HFFc6 (cell line): ENCODE results near the gene NR1D2. TPM values are rescaled to one million over a fixed set of nuclear protein-coding genes. Genes with fewer than 3 reads are reported as not detected.
A peak's percentile ranks its signal among the peaks of the same experiment; 100 is the strongest.

Experiments used
- DNase-seq: peaks from one replicate; pipeline ENCODE4 v3.0.0-alpha.2; 2018
- H3K27ac Mint-ChIP-seq: 2 replicates; pipeline ENCODE4 v1.8.0; 2020; ENCODE audit warnings: mild to moderate bottlenecking, mixed read lengths
- H3K27me3 Mint-ChIP-seq: 2 replicates; pipeline ENCODE4 v1.8.0; 2021; ENCODE audit warnings: mild to moderate bottlenecking, moderate library complexity, mixed read lengths; ENCODE audit not compliant: insufficient read depth
- H3K36me3 Mint-ChIP-seq: 2 replicates; pipeline ENCODE4 v1.8.0; 2021; ENCODE audit warnings: low read depth, mixed read lengths
- H3K4me1 Mint-ChIP-seq: 2 replicates; pipeline ENCODE4 v1.8.0; 2020; ENCODE audit warnings: low read depth, mixed read lengths
- H3K4me3 Mint-ChIP-seq: 2 replicates; pipeline ENCODE4 v1.8.0; 2020; ENCODE audit warnings: mild to moderate bottlenecking, moderate library complexity, mixed read lengths
- H3K9me3 Mint-ChIP-seq: 2 replicates; pipeline ENCODE4 v1.8.0; 2020; ENCODE audit warnings: mild to moderate bottlenecking, mixed read lengths
- CTCF ChIP-seq: fragments of 200-600 bp; sonication (generic); IDR thresholded peaks from 2 replicates; pipeline ENCODE4 v1.5.0; 2021; ENCODE audit warnings: antibody characterized with exemption, mild to moderate bottlenecking
- total RNA-seq, 6 experiments: library from RNA; stranded (reverse); fragmentation: NEBNext Ultra II Directional; extraction: Animal tissue kit (Norgen Biotek cat#: 25700); gene quantifications; 2 replicates in 1 of 6; 3 replicates in 5 of 6; pipeline ENCODE4 v1.2.3, GENCODE V29; 2021

The NR1D2 gene
- total RNA-seq, 6 experiments from 2014 or later = 36.0 to 43.7 (median 40.9) TPM

GRCh38 chr3:23938688-23939087 is 6.4 kb upstream of the NR1D2 start:
- Mint-ChIP-seq H3K36me3 (0 out of 2 replicates have a peak, but pooled peaks cover 5% of the 10 kb centered on the region), H3K27ac (no peak overlapping the region), H3K9me3 (no peaks in the 10 kb centered on the region), H3K4me1 (peaks cover 1% of the 10 kb centered on the region), H3K27me3 (no peaks in the 10 kb centered on the region; the same call in 1 of the 2 replicates), H3K4me3 (no peak overlapping the region)
- TF ChIP-seq CTCF = no peak
- DNase-seq = no peak

GRCh38 chr3:23940775-23941174 is 4.3 kb upstream of the NR1D2 start:
- Mint-ChIP-seq H3K27me3 (no peaks in the 10 kb centered on the region; the same call in 1 of the 2 replicates), H3K9me3 (no peaks in the 10 kb centered on the region), H3K27ac (no peak overlapping the region), H3K36me3 (0 out of 2 replicates have a peak, but pooled peaks cover 5% of the 10 kb centered on the region), H3K4me1 (peaks cover 12% of the 10 kb centered on the region), H3K4me3 (no peak overlapping the region)
- no peak for TF ChIP-seq CTCF
- no peak for DNase-seq

GRCh38 chr3:23941440-23941839 is 3.6 kb upstream of the NR1D2 start:
- H3K36me3 Mint-ChIP-seq = 0 out of 2 replicates have a peak, but pooled peaks cover 5% of the 10 kb centered on the region
- no peaks in the 10 kb centered on the region for H3K9me3 Mint-ChIP-seq
- DNase-seq = no peak
- no peak for TF ChIP-seq CTCF
- peaks cover 12% of the 10 kb centered on the region for H3K4me1 Mint-ChIP-seq
- H3K27me3 Mint-ChIP-seq = no peaks in the 10 kb centered on the region; the same call in 1 of the 2 replicates
- H3K4me3 Mint-ChIP-seq = no peak overlapping the region
- no peak overlapping the region for H3K27ac Mint-ChIP-seq

DNA sequence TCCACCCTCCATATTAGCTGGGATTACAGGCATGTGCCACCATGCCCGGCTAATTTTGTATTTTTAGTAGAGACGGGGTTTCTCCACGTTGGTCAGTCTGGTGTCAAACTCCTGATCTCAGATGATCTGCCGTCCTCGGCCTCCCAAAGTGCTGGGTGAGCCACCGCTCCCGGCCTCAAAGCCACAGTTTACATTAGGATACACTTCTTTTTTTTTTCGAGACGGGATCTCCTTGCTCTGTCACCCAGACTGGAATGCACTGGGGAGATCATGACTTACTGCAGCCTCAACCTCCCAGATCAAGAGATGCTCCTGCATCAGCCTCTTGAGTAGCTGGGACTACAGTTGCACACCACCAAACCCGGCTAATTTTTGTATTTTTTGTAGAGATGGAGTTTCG is 2.5 kb upstream of the NR1D2 start:
- H3K4me1 Mint-ChIP-seq = peaks cover 20% of the 10 kb centered on the region
- no peak overlapping the region for H3K4me3 Mint-ChIP-seq
- 0 out of 2 replicates have a peak, but pooled peaks cover 5% of the 10 kb centered on the region for H3K36me3 Mint-ChIP-seq

DNA sequence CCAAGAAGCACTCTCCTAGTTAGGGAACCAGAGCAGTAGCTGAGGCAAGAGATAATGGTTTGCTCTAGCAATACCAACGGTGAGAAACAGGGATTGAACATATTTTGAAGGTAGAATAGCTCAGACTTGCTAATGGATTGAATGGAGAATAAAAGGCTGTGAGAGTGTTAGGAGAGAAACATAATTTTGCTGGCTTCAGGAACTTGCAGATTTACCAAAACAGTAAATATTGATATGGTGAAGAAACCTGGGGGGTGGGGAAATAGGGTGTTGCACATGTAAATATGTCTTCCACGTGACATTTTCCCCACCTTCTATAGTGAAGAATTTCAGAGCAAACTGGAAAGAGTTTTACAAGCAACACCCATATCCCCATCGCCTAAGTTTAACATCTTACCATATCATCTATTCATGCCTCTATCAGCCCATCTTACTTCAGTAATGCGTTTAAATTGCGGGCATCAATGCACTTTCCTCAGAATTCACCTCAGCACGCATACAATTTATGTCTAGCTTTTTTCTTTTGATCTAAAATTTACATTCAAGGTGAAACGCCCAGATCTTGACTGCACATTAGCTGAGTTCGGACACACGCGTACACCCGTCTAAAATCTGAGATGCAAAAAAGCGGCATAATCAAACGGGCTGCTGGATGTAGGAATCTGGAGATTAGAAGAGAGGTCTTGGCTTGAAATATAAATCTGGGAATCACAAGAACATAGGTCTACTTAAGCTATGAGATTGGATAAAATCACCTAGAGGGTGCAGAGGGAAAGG is 891 bp upstream of the NR1D2 start:
- H3K36me3 Mint-ChIP-seq = peaks cover 9% of the 10 kb centered on the region
- H3K27me3 Mint-ChIP-seq = peaks cover 2% of the 10 kb centered on the region; the same call in 1 of the 2 replicates
- H3K27ac Mint-ChIP-seq = peak overlapping the region; percentile 72
- H3K4me3 Mint-ChIP-seq = peak overlapping the region; percentile 85
- no peak for DNase-seq
- TF ChIP-seq CTCF = no peak
- peaks cover 35% of the 10 kb centered on the region for H3K4me1 Mint-ChIP-seq
- no peaks in the 10 kb centered on the region for H3K9me3 Mint-ChIP-seq

More for the DNA sequence above, 2.5 kb upstream of the NR1D2 start:
- TF ChIP-seq CTCF = no peak
- Mint-ChIP-seq H3K27ac (no peak overlapping the region), H3K9me3 (no peaks in the 10 kb centered on the region), H3K27me3 (peaks cover 2% of the 10 kb centered on the region; the same call in 1 of the 2 replicates)
- DNase-seq = no peak
